HepG2 (cell line): ENCODE measurements around the gene NKAIN4. TPM values are rescaled to one million over a fixed set of nuclear protein-coding genes. Genes with fewer than 3 reads are reported as not detected.
A peak's percentile ranks its signal among the peaks of the same experiment; 100 is the strongest.

Experiments
- EP300 ChIP-seq, 3 experiments: sonication (generic) in 1 of 3; formaldehyde crosslinking in 1 of 3; IDR thresholded peaks; 2 replicates each; pipeline versions ENCODE4 v1.5.1 to v1.6.1; 2011 to 2020; ENCODE audit warnings: low read depth in 2 of 3, low read length in 2 of 3, borderline replicate concordance in 1 of 3, improper control_type of control experiment in 1 of 3, mild to moderate bottlenecking in 1 of 3, missing genetic modification reagents in 1 of 3, moderate library complexity in 1 of 3
- ESRRA ChIP-seq: sonication (generic); formaldehyde crosslinking; IDR thresholded peaks from 2 replicates; pipeline ENCODE4 v1.5.1; 2020; ENCODE audit warnings: mild to moderate bottlenecking, low read depth, missing genetic modification reagents
- ETV6 ChIP-seq: sonication (generic); formaldehyde crosslinking; conservative IDR thresholded peaks from 2 replicates; pipeline ENCODE4 v1.4.0; 2020; ENCODE audit warnings: missing genetic modification reagents
- FOXO4 ChIP-seq: sonication (generic); formaldehyde crosslinking; conservative IDR thresholded peaks from 2 replicates; pipeline ENCODE4 v1.8.1; 2023; ENCODE audit warnings: missing genetic modification reagents
- HMGXB4 ChIP-seq, 2 experiments: sonication (generic) in 1 of 2; formaldehyde crosslinking in 1 of 2; IDR thresholded peaks; 2 replicates each; pipeline versions ENCODE4 v1.4.0 to v1.6.1; 2018 to 2020; ENCODE audit warnings: missing genetic modification reagents in 2 of 2, borderline replicate concordance in 1 of 2, low read depth in 1 of 2, mild to moderate bottlenecking in 1 of 2, missing biosample characterization in 1 of 2
- MEIS2 ChIP-seq: sonication (generic); formaldehyde crosslinking; IDR thresholded peaks from 2 replicates; pipeline ENCODE4 v1.9.0; 2021; ENCODE audit warnings: mild to moderate bottlenecking, missing genetic modification reagents
- PHF8 ChIP-seq: sonication (generic); formaldehyde crosslinking; IDR thresholded peaks from 2 replicates; pipeline ENCODE4 v1.5.0; 2020; ENCODE audit warnings: missing genetic modification reagents
- SKIL ChIP-seq: sonication (generic); formaldehyde crosslinking; IDR thresholded peaks from 2 replicates; pipeline ENCODE4 v1.8.0; 2022; ENCODE audit warnings: missing genetic modification reagents, mild to moderate bottlenecking, moderate library complexity, borderline replicate concordance
- ZBTB14 ChIP-seq: sonication (generic); formaldehyde crosslinking; IDR thresholded peaks from 2 replicates; pipeline ENCODE4 v1.4.0; 2020; ENCODE audit warnings: missing genetic modification reagents
- ZBTB26 ChIP-seq: IDR thresholded peaks from 2 replicates; pipeline ENCODE4 v1.6.1; 2016; ENCODE audit warnings: missing compliant biosample characterization, missing genetic modification reagents, borderline replicate concordance
- ZBTB42 ChIP-seq: sonication (generic); formaldehyde crosslinking; IDR thresholded peaks from 2 replicates; pipeline ENCODE4 v1.5.0; 2020; ENCODE audit warnings: mild to moderate bottlenecking, missing genetic modification reagents
- ZBTB8A ChIP-seq: sonication (generic); formaldehyde crosslinking; IDR thresholded peaks from 2 replicates; pipeline ENCODE4 v1.4.0; 2020; ENCODE audit warnings: mild to moderate bottlenecking, low read depth, missing genetic modification reagents, borderline replicate concordance
- ZFP36 ChIP-seq: fragments of 150-350 bp; IDR thresholded peaks from 2 replicates; pipeline ENCODE4 v1.6.1; 2018; ENCODE audit warnings: borderline replicate concordance, low read length, low read depth; ENCODE audit not compliant: partially characterized antibody
- ZNF101 ChIP-seq: sonication (generic); formaldehyde crosslinking; IDR thresholded peaks from 2 replicates; pipeline ENCODE4 v1.4.0; 2020; ENCODE audit warnings: mild to moderate bottlenecking, low read depth, missing genetic modification reagents, borderline replicate concordance
- ZNF598 ChIP-seq: sonication (generic); formaldehyde crosslinking; IDR thresholded peaks from 2 replicates; pipeline ENCODE4 v1.5.1; 2020; ENCODE audit warnings: mild to moderate bottlenecking, missing genetic modification reagents, borderline replicate concordance
- ZNF619 ChIP-seq: sonication (generic); formaldehyde crosslinking; IDR thresholded peaks from 2 replicates; pipeline ENCODE4 v1.4.0; 2020; ENCODE audit warnings: mild to moderate bottlenecking, missing genetic modification reagents
- ZNF768 ChIP-seq: sonication (generic); formaldehyde crosslinking; IDR thresholded peaks from 2 replicates; pipeline ENCODE4 v1.4.0; 2020; ENCODE audit warnings: missing genetic modification reagents
- ZNF790 ChIP-seq: sonication (generic); formaldehyde crosslinking; IDR thresholded peaks from 2 replicates; pipeline ENCODE4 v1.8.0; 2022; ENCODE audit warnings: missing genetic modification reagents, mild to moderate bottlenecking, borderline replicate concordance
- polyA plus RNA-seq, 8 experiments: library from polyadenylated mRNA; depleted of rRNA in 3 of 8; stranded (reverse) in 7 of 8; unstranded in 1 of 8; fragments of >200 nt; fragmentation: Illumina TruSeq in 4 of 8; extraction: Trizol in 4 of 8; gene quantifications; 2 replicates each; pipeline versions ENCODE4 v1.2.1 to v1.2.3, GENCODE V29; 2011 to 2016; ENCODE audit warnings: low read depth in 4 of 8, missing spikeins in 1 of 8, mixed read lengths in 1 of 8; ENCODE audit not compliant: insufficient read depth in 1 of 8
- total RNA-seq, 5 experiments: library from RNA; depleted of rRNA; stranded (reverse); fragments of >200 nt; fragmentation: Illumina TruSeq; extraction: Trizol; gene quantifications; 2 replicates each; pipeline ENCODE4 v1.2.3, GENCODE V29; 2016; ENCODE audit warnings: low read depth in 1 of 5

The NKAIN4 gene
- total and polyA plus RNA-seq, 2 of the 13 experiments (the other 11 are each of a cell fraction or from before 2014, with no cell fraction given): not detected

GRCh38 chr20:63272105-63273058, 18.1 kb upstream of the NKAIN4 start, which contains the start of gene ARFGAP1 (continued):
- TF ChIP-seq FOXO4 (CRISPR knock-in tag) (no peak), ZNF790 (CRISPR knock-in tag) (peak; percentile 55; the same call in 1 of the 2 replicates), ZNF598 (0 out of 2 replicates have a peak, but pooled peaks have one; percentile 21), SKIL (peak; percentile 30; the same call in 1 of the 2 replicates), ZFP36 (no peak), PHF8 (peak; percentile 92), MEIS2 (CRISPR knock-in tag) (peak; percentile 91), ESRRA (no peak; the same call in 1 of the 2 replicates), ZBTB14 (CRISPR knock-in tag) (peak; percentile 97), ZNF619 (peak; percentile 18; the same call in 1 of the 2 replicates), ZBTB42 (CRISPR knock-in tag) (no peak), EP300 (IDR thresholded peaks at IDR 0.05; ENCODE audit: low read depth in 2 of 2, low read length in 2 of 2) (peak; percentile 5 to 64; a peak in 1 of 4 replicates), EP300 (CRISPR knock-in tag; IDR thresholded peaks at IDR 0.05; ENCODE audit: borderline replicate concordance) (peak; percentile 25; the same call in 1 of the 2 replicates), ZBTB26 (0 out of 2 replicates have a peak, but pooled peaks have one; percentile 26), ZBTB8A (CRISPR knock-in tag) (no peak), HMGXB4 (CRISPR knock-in tag; IDR thresholded peaks at IDR 0.05; ENCODE audit: borderline replicate concordance in 1 of 2, low read depth in 1 of 2) (peak; percentile 83 to 92; a peak in 3 of 4 replicates), ZNF768 (CRISPR knock-in tag) (peak; percentile 66), ZNF101 (CRISPR knock-in tag) (no peak), ETV6 (CRISPR knock-in tag) (peak; percentile 87; the same call in 1 of the 2 replicates)
